CD4-positive, CD25-positive, alpha-beta regulatory T cell (primary cell): Measurements from ENCODE around the gene ARL8B. TPM values are rescaled to one million over a fixed set of nuclear protein-coding genes. Genes with fewer than 3 reads are reported as not detected.
"Not testable (repeated sequence)": the region's sequence is repeated elsewhere in the genome, so short reads cannot be mapped to it uniquely, and the experiment has no call there.

Experiments
- ATAC-seq, 2 donors: fragments of 150-1000 bp; cut with Tn5 transposase; one replicate each; pipeline ENCODE4 v1.10.0; 2021; ENCODE audit warnings: low read depth in 2 of 2, moderate number of reproducible peaks in 2 of 2, moderate library complexity in 1 of 2
- DNase-seq, 3 donors: peaks; one replicate each; pipeline versions ENCODE4 v3.0.0 to v3.0.0-alpha.2; 2012 to 2022; ENCODE audit warnings: mixed read lengths in 1 of 3
- H3K27ac ChIP-seq: one replicate; pipeline ENCODE4 v1.7.0; 2013; ENCODE audit warnings: mild to moderate bottlenecking, low read length; ENCODE audit not compliant: insufficient read depth, poor library complexity, severe bottlenecking
- H3K27me3 ChIP-seq: one replicate; pipeline ENCODE4 v1.7.0; 2013; ENCODE audit warnings: low read length; ENCODE audit not compliant: control insufficient read depth, insufficient read depth
- H3K36me3 ChIP-seq: one replicate; pipeline ENCODE4 v1.7.0; 2013; ENCODE audit warnings: mild to moderate bottlenecking, low read length, moderate library complexity; ENCODE audit not compliant: control insufficient read depth, insufficient read depth
- H3K4me1 ChIP-seq: 2 replicates; pipeline ENCODE4 v1.7.0; 2013; ENCODE audit warnings: mild to moderate bottlenecking, low read length; ENCODE audit not compliant: insufficient read depth, control insufficient read depth, poor library complexity, severe bottlenecking
- H3K4me3 ChIP-seq: one replicate; pipeline ENCODE4 v1.7.0; 2013; ENCODE audit warnings: low read depth, mild to moderate bottlenecking, low read length, moderate library complexity
- H3K9me3 ChIP-seq, 2 experiments: 1 replicate in 1 of 2; 2 replicates in 1 of 2; pipeline ENCODE4 v1.7.0; 2013; ENCODE audit warnings: low read length in 2 of 2, mild to moderate bottlenecking in 1 of 2, moderate library complexity in 1 of 2; ENCODE audit not compliant: control insufficient read depth in 2 of 2
- H3K27ac Mint-ChIP-seq, 3 donors: one replicate each; pipeline ENCODE4 v1.8.0; 2020 to 2022; ENCODE audit warnings: mild to moderate bottlenecking in 3 of 3, mixed read lengths in 3 of 3, moderate library complexity in 2 of 3
- H3K27me3 Mint-ChIP-seq: one replicate; pipeline ENCODE4 v1.8.0; 2022; ENCODE audit warnings: mild to moderate bottlenecking, mixed read lengths
- H3K36me3 Mint-ChIP-seq: one replicate; pipeline ENCODE4 v1.8.0; 2020; ENCODE audit warnings: mixed read lengths
- H3K4me1 Mint-ChIP-seq, 4 donors: one replicate each; pipeline ENCODE4 v1.8.0; 2020 to 2022; ENCODE audit warnings: mixed read lengths in 4 of 4, mild to moderate bottlenecking in 1 of 4
- H3K4me3 Mint-ChIP-seq, 4 donors: one replicate each; pipeline ENCODE4 v1.8.0; 2020 to 2022; ENCODE audit warnings: mild to moderate bottlenecking in 4 of 4, mixed read lengths in 4 of 4, moderate library complexity in 3 of 4
- H3K9me3 Mint-ChIP-seq, 7 donors: one replicate each; pipeline ENCODE4 v1.8.0; 2020 to 2022; ENCODE audit warnings: mixed read lengths in 7 of 7, mild to moderate bottlenecking in 3 of 7, moderate library complexity in 2 of 7
- polyA plus RNA-seq, 4 donors: library from polyadenylated mRNA; unstranded; fragments of 300-500 nt; fragmentation: Illumina TruSeq; gene quantifications; one replicate each; pipeline ENCODE4 v1.2.3, GENCODE V29; 2021
- total RNA-seq: library from RNA; stranded (reverse); gene quantifications from one replicate; pipeline ENCODE4 v1.2.3, GENCODE V29; 2022

ARL8B gene
- total and polyA plus RNA-seq, 5 donors from 2014 or later, result 43.0 to 67.4 (median 56.9) TPM

GRCh38 chr3:5140230-5140621 lies 18.1 kb downstream of the ARL8B start:
- Histone ChIP-seq H3K4me3 (no peak overlapping the region), H3K27ac (no peak overlapping the region), H3K27me3 (no peaks in the 10 kb centered on the region), H3K4me1 (peaks cover 34% of the 10 kb centered on the region), H3K36me3 (peaks cover 14% of the 10 kb centered on the region), H3K9me3 (peaks cover 0 to 6% of the 10 kb centered on the region in 2 experiments)
- H3K9me3 Mint-ChIP-seq, result peaks cover 0 to 6% (median 2%) of the 10 kb centered on the region in 7 donors
- DNase-seq (no peak), ATAC-seq (peak; percentile 20 to 32)
- H3K4me1 Mint-ChIP-seq, result peaks cover 14 to 74% (median 54%) of the 10 kb centered on the region in 4 donors
- peak overlapping the region in 1 of 4 donors; percentile 56 for H3K4me3 Mint-ChIP-seq
- H3K36me3 Mint-ChIP-seq, result peaks cover 34% of the 10 kb centered on the region
- H3K27ac Mint-ChIP-seq, result peak overlapping the region in 2 of 3 donors; percentile 24 to 34
- H3K27me3 Mint-ChIP-seq, result no peaks in the 10 kb centered on the region

GRCh38 chr3:5140839-5141238 lies 18.7 kb downstream of the ARL8B start:
- no peak for ATAC-seq
- peaks cover 34% of the 10 kb centered on the region for H3K4me1 ChIP-seq
- H3K27ac Mint-ChIP-seq, result peak overlapping the region; percentile 7 to 96 (median 24)
- no peaks in the 10 kb centered on the region for H3K27me3 Mint-ChIP-seq
- H3K27me3 ChIP-seq, result no peaks in the 10 kb centered on the region
- peaks cover 0 to 13% (median 3%) of the 10 kb centered on the region in 7 donors for H3K9me3 Mint-ChIP-seq
- H3K4me3 Mint-ChIP-seq, result no peak overlapping the region
- H3K4me3 ChIP-seq, result no peak overlapping the region
- H3K27ac ChIP-seq, result no peak overlapping the region
- H3K4me1 Mint-ChIP-seq, result peaks cover 14 to 80% (median 57%) of the 10 kb centered on the region in 4 donors
- peaks cover 40% of the 10 kb centered on the region for H3K36me3 Mint-ChIP-seq
- peaks cover 18% of the 10 kb centered on the region for H3K36me3 ChIP-seq
- no peak for DNase-seq
- peaks cover 0 to 12% of the 10 kb centered on the region in 2 experiments for H3K9me3 ChIP-seq

GRCh38 chr3:5141760-5142159 lies 19.7 kb downstream of the ARL8B start:
- Mint-ChIP-seq H3K4me1 (peaks cover 9 to 74% (median 55%) of the 10 kb centered on the region in 4 donors), H3K4me3 (no peak overlapping the region), H3K36me3 (peaks cover 49% of the 10 kb centered on the region), H3K9me3 (peaks cover 0 to 21% (median 4%) of the 10 kb centered on the region in 7 donors), H3K27me3 (no peaks in the 10 kb centered on the region), H3K27ac (no peak overlapping the region)
- H3K4me1 ChIP-seq, result peaks cover 29% of the 10 kb centered on the region
- DNase-seq (no peak), ATAC-seq (no peak)
- H3K4me3 ChIP-seq, result no peak overlapping the region
- no peak overlapping the region for H3K27ac ChIP-seq
- peaks cover 27% of the 10 kb centered on the region for H3K36me3 ChIP-seq
- H3K27me3 ChIP-seq, result no peaks in the 10 kb centered on the region
- peaks cover 7 to 21% of the 10 kb centered on the region in 2 experiments for H3K9me3 ChIP-seq

- no peak overlapping the region for H3K27ac ChIP-seq
- peaks cover 16% of the 10 kb centered on the region for H3K4me1 ChIP-seq
- no peaks in the 10 kb centered on the region for H3K27me3 Mint-ChIP-seq
- H3K4me3 ChIP-seq, result no peak overlapping the region
- peaks cover 65% of the 10 kb centered on the region for H3K36me3 Mint-ChIP-seq
- H3K4me3 Mint-ChIP-seq, result no peak overlapping the region
- H3K36me3 ChIP-seq, result peaks cover 32% of the 10 kb centered on the region
- no peak for ATAC-seq
- H3K9me3 Mint-ChIP-seq, result peaks cover 3 to 28% (median 7%) of the 10 kb centered on the region in 7 donors
- no peak overlapping the region for H3K27ac Mint-ChIP-seq
- DNase-seq, result no peak
- no peaks in the 10 kb centered on the region for H3K27me3 ChIP-seq
- peaks cover 13 to 24% of the 10 kb centered on the region in 2 experiments for H3K9me3 ChIP-seq
- H3K4me1 Mint-ChIP-seq, result peaks cover 14 to 71% (median 55%) of the 10 kb centered on the region in 4 donors
Observed at GRCh38 chr3:5143464-5143863, 21.4 kb downstream of the ARL8B start.

- Mint-ChIP-seq H3K27ac (no peak overlapping the region), H3K4me1 (peaks cover 11 to 72% (median 56%) of the 10 kb centered on the region in 4 donors)
- peaks cover 11% of the 10 kb centered on the region for H3K4me1 ChIP-seq
Observed at GRCh38 chr3:5144316-5144994, 22.4 kb downstream of the ARL8B start.

GRCh38 chr3:5145120-5145519 lies 23.0 kb downstream of the ARL8B start:
- peaks cover 13 to 24% of the 10 kb centered on the region in 2 experiments for H3K9me3 ChIP-seq
- H3K36me3 ChIP-seq, result peaks cover 32% of the 10 kb centered on the region
- H3K27ac Mint-ChIP-seq, result no peak overlapping the region
- no peaks in the 10 kb centered on the region for H3K27me3 Mint-ChIP-seq
- no peak overlapping the region for H3K4me3 ChIP-seq
- H3K36me3 Mint-ChIP-seq, result peaks cover 78% of the 10 kb centered on the region
- no peak overlapping the region for H3K27ac ChIP-seq
- DNase-seq, result no peak
- H3K4me3 Mint-ChIP-seq, result no peak overlapping the region
- peaks cover 3 to 28% (median 8%) of the 10 kb centered on the region in 7 donors for H3K9me3 Mint-ChIP-seq
- no peaks in the 10 kb centered on the region for H3K27me3 ChIP-seq
- H3K4me1 Mint-ChIP-seq, result peaks cover 15 to 72% (median 55%) of the 10 kb centered on the region in 4 donors
- no peak for ATAC-seq
- peaks cover 9% of the 10 kb centered on the region for H3K4me1 ChIP-seq

More at GRCh38 chr3:5144316-5144994, 22.4 kb downstream of the ARL8B start:
- Histone ChIP-seq H3K27me3 (no peaks in the 10 kb centered on the region), H3K36me3 (peaks cover 32% of the 10 kb centered on the region), H3K4me3 (no peak overlapping the region), H3K9me3 (peaks cover 13 to 24% of the 10 kb centered on the region in 2 experiments), H3K27ac (no peak overlapping the region)
- Mint-ChIP-seq H3K27me3 (no peaks in the 10 kb centered on the region), H3K4me3 (no peak overlapping the region), H3K36me3 (peaks cover 73% of the 10 kb centered on the region), H3K9me3 (peaks cover 3 to 28% (median 8%) of the 10 kb centered on the region in 7 donors)
- DNase-seq, result no peak
- no peak for ATAC-seq

- H3K27me3 ChIP-seq, H3K27ac ChIP-seq, H3K27ac Mint-ChIP-seq, H3K27me3 Mint-ChIP-seq, H3K4me3 ChIP-seq, DNase-seq, ATAC-seq, H3K4me1 ChIP-seq: not testable (repeated sequence)
- Mint-ChIP-seq H3K9me3 (peaks cover 3 to 28% (median 10%) of the 10 kb centered on the region in 7 donors), H3K4me1 (peaks cover 25 to 66% (median 50%) of the 10 kb centered on the region in 4 donors), H3K4me3 (peak overlapping the region in 2 of 4 donors; percentile 38 to 56), H3K36me3 (peaks cover 73% of the 10 kb centered on the region)
- Histone ChIP-seq H3K9me3 (peaks cover 13 to 24% of the 10 kb centered on the region in 2 experiments), H3K36me3 (peaks cover 29% of the 10 kb centered on the region)
Observed at GRCh38 chr3:5147152-5147551, 25.1 kb downstream of the ARL8B start.
